ENCODE data around the gene ATP2C2.
"Not testable (repeated sequence)": the region's sequence is repeated elsewhere in the genome, so short reads cannot be mapped to it uniquely, and the experiment has no call there.

Gene ATP2C2

DNA sequence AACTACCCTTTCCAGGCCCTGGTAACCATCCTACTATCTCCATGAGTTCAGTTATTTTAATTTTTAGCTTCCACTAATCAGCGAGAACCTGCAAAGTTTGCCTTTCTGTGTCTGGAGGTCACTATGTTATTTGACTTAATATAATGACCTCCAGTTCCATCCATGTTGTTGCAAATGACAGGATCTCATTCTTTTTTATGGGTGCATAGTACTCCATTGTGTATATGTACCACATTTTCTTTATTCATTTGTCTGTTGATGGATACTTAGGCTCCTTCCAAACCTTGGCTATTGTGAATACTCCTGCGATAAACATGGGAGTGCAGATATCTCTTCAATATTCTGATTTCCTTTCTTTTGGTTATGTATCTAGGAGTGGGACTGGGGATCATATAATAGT is 31.6 kb downstream of the ATP2C2 start:
- DNase-seq: not testable (repeated sequence)

- DNase-seq: not testable (repeated sequence)
These were observed 35.1 kb downstream of the ATP2C2 start for GRCh38 chr16:84403435-84403834.

- DNase-seq: no peak
These were observed 36.0 kb downstream of the ATP2C2 start for GRCh38 chr16:84404324-84404723.

GRCh38 chr16:84404936-84405639 is 36.8 kb downstream of the ATP2C2 start:
- no peak for DNase-seq

GRCh38 chr16:84406006-84406963 is 37.9 kb downstream of the ATP2C2 start:
- DNase-seq: no peak

GRCh38 chr16:84407588-84408313 is 39.4 kb downstream of the ATP2C2 start:
- DNase-seq: no peak

DNA sequence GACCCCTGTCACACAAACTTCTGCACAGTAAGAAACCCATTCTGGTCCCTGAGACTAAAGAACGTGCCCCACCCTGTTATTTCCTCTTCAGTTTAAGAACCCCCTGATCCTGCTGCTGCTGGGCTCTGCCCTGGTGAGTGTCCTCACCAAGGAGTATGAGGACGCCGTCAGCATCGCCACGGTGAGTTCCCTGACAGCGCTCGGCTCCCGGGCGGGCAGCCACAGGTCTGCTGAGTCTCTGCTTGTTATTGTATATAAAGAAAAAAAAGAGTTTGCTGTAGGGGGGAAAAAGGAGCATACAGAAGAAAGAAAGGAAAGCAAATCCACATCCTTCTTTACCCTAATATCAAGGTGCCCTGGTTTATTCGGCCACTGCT is 40.0 kb downstream of the ATP2C2 start:
- DNase-seq: no peak

- no peak for DNase-seq
These were observed 40.5 kb downstream of the ATP2C2 start for GRCh38 chr16:84408856-84409255.

DNA sequence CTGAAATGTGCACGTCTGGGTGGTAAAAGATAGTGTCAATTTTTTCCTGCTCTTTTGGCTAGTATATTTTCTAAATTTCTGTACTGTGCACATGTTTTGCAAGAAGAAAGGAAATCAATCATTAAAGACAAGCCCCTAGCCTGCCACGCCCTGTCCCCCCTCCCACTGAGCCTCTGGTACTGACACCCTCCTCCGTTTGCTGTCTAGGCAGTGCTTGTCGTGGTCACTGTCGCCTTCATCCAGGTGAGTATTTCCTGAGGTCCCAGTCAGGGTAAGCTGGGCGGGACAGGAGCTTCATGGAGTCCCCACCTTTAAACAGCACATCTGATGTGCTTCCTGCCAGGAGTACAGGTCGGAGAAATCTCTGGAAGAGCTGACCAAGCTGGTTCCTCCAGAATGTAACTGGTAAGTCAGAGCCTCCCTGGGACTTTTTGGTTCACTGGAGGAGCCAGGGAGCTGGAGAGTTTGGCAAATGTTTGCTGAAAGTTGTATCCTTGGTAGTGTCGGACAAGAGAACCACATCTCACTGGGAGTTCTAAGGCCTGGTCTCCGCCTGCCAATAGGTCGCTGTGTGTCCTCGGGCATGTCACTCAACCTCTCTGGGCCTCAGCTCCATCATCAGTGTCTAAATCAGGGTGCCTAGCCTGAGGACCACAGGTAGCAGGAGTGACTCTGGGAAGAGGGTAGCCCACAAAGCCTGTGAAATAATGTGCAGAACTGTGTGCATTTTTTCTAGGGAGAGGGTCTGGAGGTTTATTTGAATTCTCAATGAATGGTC is 42.2 kb downstream of the ATP2C2 start:
- no peak for DNase-seq

GRCh38 chr16:84411768-84412167 is 43.4 kb downstream of the ATP2C2 start:
- no peak for DNase-seq

DNA sequence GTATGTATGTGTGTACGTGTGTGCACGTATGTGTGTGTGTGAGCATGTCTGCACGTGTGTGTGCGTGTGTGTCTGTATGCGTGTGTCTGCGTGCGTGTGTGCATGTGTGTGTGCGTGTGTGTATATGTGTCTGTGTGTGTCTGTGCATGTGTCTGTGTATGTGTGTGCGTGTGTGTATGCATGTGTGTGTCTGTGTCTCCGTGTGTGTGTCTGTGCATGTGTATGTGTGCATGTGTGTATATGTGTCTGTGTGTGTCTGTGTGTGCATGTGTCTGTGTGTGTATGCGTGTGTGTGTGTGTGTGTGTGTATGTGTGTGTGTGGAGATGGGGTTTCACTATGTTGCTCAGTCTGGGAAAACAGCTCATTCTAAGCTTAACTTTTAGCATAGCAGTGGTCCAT is 43.9 kb downstream of the ATP2C2 start:
- no peak for DNase-seq

DNA sequence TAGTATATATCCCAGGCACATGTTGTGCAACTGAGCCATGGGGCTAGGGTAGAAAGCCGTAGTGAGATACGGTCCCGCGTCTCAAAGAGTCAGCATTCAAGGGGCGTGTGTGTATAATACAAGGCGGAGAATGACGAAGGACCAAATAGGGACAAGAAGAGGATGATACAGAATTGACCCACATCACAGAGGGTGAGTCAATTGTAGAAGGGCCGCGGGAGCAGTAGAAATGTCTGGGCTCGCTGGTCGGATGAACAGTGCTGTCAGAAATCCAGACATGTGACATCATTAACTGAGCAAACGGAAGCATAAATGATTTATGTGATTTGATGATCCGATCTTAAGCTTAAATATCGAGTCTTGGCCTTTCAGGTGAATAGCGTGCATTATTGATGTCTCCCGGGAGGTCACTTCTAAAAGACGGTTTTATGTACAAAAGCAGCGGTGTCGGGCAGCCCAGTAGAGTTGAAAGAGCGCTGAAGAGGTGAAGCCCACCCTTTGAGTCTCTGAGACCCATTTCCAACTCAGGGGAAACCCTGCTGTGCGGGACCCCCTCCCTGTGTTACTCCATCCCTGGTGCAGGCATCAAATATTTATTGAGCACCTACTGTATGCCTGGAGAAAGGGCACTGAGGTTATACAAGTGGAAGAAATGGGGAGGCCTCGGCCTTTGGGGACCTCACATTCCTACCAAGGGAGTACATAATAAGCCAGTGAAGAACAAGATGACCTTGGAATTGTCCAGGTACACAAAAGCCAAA is 45.1 kb downstream of the ATP2C2 start:
- no peak for DNase-seq

DNA sequence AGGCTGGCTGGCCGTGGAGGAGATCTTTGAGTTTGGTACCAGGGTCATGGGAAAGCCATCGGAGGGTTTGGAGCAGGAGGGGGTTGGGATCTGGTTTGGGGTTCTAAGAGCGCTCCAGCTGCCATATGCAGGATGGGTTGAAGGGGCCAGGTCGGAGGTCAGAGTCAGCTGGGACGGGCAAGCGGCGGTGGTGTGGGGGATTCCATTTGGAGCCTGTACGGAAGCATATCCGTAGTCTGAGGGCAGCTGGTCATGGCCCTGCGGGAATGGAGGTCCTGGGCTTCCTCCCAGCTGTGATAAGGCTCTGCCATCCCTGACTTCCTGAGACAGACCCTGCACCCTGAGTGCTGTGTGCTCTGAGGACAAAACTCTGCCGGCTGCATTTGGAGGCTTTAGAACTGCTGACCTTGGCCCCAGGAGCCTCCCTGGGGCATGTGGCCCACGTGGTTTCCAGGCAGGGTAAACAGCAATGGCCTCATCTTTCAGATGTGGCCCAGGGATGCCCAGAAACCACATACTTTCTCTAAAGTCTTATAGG is 46.5 kb downstream of the ATP2C2 start:
- no peak for DNase-seq

DNA sequence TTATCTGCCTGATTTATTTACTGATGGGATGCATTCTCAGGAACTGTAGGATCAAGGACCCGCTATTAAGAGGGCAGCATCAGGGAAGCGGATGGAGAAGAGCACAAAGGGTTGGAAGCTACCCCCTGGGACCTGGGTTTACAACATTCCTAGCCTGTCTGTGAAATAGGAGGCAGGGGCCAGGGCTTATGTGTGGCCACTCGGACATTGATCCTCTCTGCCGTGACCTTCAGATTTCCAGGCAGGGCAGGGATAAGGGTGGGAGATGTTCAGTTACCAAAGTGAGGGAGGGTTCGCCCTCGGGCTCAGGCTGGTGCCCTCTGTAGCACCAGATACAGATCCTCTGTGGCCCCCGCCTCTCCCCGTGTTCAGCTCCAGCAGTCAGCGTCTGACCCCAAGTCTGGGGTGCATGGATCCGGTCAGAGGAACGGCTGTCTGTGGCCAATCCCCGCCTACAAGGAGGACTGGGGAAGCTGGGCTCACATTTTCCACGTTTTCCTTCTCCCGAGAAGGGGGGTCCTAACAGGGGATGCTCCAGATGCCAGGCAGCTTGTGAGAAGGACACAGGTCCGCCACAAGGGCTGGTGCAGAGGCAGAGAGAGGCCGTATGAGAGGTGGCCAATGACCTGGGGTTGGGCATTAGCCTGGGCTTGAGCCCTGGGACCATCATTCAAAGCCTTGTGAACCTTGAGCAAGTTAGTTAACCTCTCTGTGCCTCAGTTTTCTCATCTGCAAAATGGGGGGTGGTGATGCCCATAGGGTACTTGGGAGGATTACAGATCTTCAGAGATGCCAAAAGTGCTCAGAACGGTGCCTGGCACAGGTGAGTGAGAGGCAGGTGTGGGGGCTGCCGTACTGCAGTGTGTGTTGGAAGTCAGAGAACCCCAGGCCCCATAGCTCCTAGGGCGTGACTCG is 48.3 kb downstream of the ATP2C2 start:
- no peak for DNase-seq

DNA sequence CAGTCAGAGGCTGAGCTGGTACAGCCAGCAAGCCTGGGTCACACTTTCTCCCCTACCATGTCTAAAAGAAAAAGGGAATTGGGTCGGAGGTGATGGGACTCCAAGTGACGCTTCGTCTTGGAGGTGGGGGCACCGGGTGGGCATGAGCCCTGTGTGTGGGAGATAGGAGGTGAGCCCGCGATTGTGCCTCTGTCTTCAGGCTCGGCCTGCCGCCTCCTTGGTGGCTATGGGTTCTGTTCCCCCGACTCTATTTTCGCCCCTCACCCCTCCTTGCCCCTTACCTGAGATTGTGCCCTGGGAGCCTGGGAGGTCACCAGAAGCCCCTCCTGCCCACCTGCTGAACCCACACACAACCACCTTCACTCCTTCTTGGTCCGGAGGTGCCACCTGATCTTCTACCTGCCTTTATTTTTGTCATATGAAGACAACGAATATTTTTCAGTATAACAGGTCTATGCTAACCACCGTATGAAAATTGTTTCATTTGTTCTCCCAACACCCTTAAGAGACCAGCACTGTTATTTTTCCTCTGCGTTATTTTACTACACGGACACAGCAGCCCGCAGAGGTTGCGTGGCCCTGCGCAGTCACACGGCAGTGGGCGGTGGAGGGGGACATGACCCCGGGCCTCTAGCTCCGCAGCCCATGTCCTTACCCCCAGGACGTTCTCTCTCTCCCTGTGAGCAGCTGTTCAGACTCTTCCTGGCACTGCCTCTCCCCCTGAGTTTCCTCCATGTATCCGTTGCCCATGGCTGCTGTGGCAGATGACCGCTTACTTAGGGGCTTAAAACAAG is 49.9 kb downstream of the ATP2C2 start:
- DNase-seq: no peak

- DNase-seq: no peak
These were observed 51.4 kb downstream of the ATP2C2 start for GRCh38 chr16:84419730-84420129.

DNA sequence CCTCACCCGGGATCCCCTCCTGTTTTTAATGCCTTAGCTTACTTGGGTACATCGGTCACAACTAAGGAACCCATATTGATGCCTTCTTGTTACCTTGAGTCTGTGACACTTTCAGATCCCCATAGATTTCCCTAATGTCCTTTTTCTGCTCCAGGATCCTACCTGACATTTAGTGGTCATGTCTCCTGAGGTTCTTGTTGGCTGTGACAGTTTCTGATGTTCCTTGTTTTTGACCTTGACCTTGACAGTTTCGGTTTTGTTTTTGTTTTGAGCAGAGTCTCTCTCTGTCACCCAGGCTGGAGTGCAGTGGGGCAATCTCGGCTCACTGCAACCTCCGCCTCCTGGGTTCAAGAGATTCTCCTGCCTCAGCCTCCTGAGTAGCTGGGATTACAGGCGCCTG is 52.2 kb downstream of the ATP2C2 start:
- not testable (repeated sequence) for DNase-seq

GRCh38 chr16:84421081-84421937 is 53.0 kb downstream of the ATP2C2 start:
- DNase-seq: no peak

DNA sequence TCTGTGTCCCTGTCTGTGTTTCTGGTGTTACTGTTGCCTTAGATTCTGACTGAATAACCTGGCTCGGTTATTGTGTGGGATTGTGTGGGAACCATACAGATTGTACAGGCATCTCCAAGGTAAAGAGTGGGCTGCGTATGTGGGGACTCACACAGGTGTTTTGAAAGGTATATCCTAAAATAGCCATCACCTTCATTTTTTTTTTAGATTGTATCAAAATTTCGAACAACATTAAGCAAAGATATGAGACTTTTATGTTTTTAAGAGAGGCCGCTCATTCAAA is 53.5 kb downstream of the ATP2C2 start:
- DNase-seq: no peak

Data from NCI-H510A treated with DMSO at 0.1 percent for 48 hours (cell line).